HG02973 (cell line): ENCODE measurements around the gene PIWIL1.

Experiments used
- ATAC-seq: cut with Tn5 transposase; IDR thresholded peaks from one replicate; pipeline ENCODE4 v1.9.1; 2021; ENCODE audit warnings: moderate library complexity; ENCODE audit not compliant: unreplicated experiment

The PIWIL1 gene

GRCh38 chr12:130335517-130336392 lies 1.9 kb upstream of the PIWIL1 start:
- no peak for ATAC-seq

GRCh38 chr12:130336723-130337487 lies 782 bp upstream of the PIWIL1 start:
- ATAC-seq: no peak

- no peak for ATAC-seq
Observed at GRCh38 chr12:130338794-130339601, 1.3 kb downstream of the PIWIL1 start.

- no peak for ATAC-seq
Observed at GRCh38 chr12:130339951-130340350, 2.3 kb downstream of the PIWIL1 start.

GRCh38 chr12:130342442-130342841 lies 4.8 kb downstream of the PIWIL1 start:
- no peak for ATAC-seq

- no peak for ATAC-seq
Observed at GRCh38 chr12:130342842-130343241, 5.2 kb downstream of the PIWIL1 start.

GRCh38 chr12:130344529-130344928 lies 6.8 kb downstream of the PIWIL1 start:
- no peak for ATAC-seq

- no peak for ATAC-seq
Observed at GRCh38 chr12:130345292-130345691, 7.6 kb downstream of the PIWIL1 start.

- ATAC-seq: no peak
Observed at GRCh38 chr12:130347588-130347987, 9.9 kb downstream of the PIWIL1 start.

GRCh38 chr12:130350715-130351114 lies 13.0 kb downstream of the PIWIL1 start:
- no peak for ATAC-seq

- ATAC-seq: no peak
Observed at GRCh38 chr12:130351326-130351725, 13.6 kb downstream of the PIWIL1 start.

- no peak for ATAC-seq
Observed at GRCh38 chr12:130353081-130353480, 15.4 kb downstream of the PIWIL1 start.

- no peak for ATAC-seq
Observed at GRCh38 chr12:130354407-130354806, 16.7 kb downstream of the PIWIL1 start.

GRCh38 chr12:130356222-130356621 lies 18.5 kb downstream of the PIWIL1 start:
- no peak for ATAC-seq

- no peak for ATAC-seq
Observed at GRCh38 chr12:130357241-130357640, 19.6 kb downstream of the PIWIL1 start.

GRCh38 chr12:130357729-130358330 lies 20.1 kb downstream of the PIWIL1 start:
- ATAC-seq: no peak

- no peak for ATAC-seq
Observed at GRCh38 chr12:130362060-130362459, 24.4 kb downstream of the PIWIL1 start.

GRCh38 chr12:130364578-130364977 lies 26.9 kb downstream of the PIWIL1 start:
- no peak for ATAC-seq

GRCh38 chr12:130366159-130366558 lies 28.5 kb downstream of the PIWIL1 start:
- ATAC-seq: no peak

GRCh38 chr12:130367003-130367402 lies 29.3 kb downstream of the PIWIL1 start:
- no peak for ATAC-seq

- no peak for ATAC-seq
Observed at GRCh38 chr12:130367523-130367922, 29.8 kb downstream of the PIWIL1 start.
